Hepatocyte (in vitro differentiated cells): ENCODE measurements around the gene BEND5. TPM values are rescaled to one million over a fixed set of nuclear protein-coding genes. Genes with fewer than 3 reads are reported as not detected.

Experiments used
- DNase-seq: peaks from one replicate; pipeline ENCODE4 v3.0.0-alpha.2; 2016; ENCODE audit warnings: low spot score
- H2AFZ ChIP-seq: fragments of 200-600 bp; sonication (generic); 2 replicates; pipeline ENCODE4 v1.6.0; 2016; ENCODE audit warnings: antibody characterized with exemption, mild to moderate bottlenecking
- H3K27ac ChIP-seq: fragments of 200-600 bp; sonication (generic); 2 replicates; pipeline ENCODE4 v1.5.1; 2016; ENCODE audit warnings: mild to moderate bottlenecking
- H3K27me3 ChIP-seq: fragments of 200-600 bp; sonication (generic); 2 replicates; pipeline ENCODE4 v1.6.1; 2016
- H3K36me3 ChIP-seq: fragments of 200-600 bp; sonication (generic); replicated peaks from 2 replicates; pipeline ENCODE4 v1.5.1; 2016; ENCODE audit warnings: low read depth; ENCODE audit not compliant: insufficient read depth
- H3K4me1 ChIP-seq: fragments of 200-600 bp; sonication (generic); 2 replicates; pipeline ENCODE4 v1.5.1; 2016; ENCODE audit warnings: mild to moderate bottlenecking, moderate library complexity; ENCODE audit not compliant: insufficient read depth
- H3K4me2 ChIP-seq: fragments of 200-600 bp; sonication (generic); 2 replicates; pipeline ENCODE4 v1.6.0; 2016
- H3K4me3 ChIP-seq: fragments of 200-600 bp; sonication (generic); 2 replicates; pipeline ENCODE4 v1.5.1; 2016; ENCODE audit warnings: mild to moderate bottlenecking
- H3K79me2 ChIP-seq: fragments of 200-600 bp; sonication (generic); 2 replicates; pipeline ENCODE4 v1.6.0; 2017; ENCODE audit warnings: mild to moderate bottlenecking
- H3K9me2 ChIP-seq: fragments of 200-600 bp; sonication (generic); replicated peaks from 2 replicates; pipeline ENCODE4 v1.6.0; 2017; ENCODE audit warnings: mild to moderate bottlenecking; ENCODE audit not compliant: insufficient read depth
- H3K9me3 ChIP-seq: fragments of 200-600 bp; sonication (generic); 2 replicates; pipeline ENCODE4 v1.5.1; 2016; ENCODE audit warnings: low read depth, mild to moderate bottlenecking
- H4K20me1 ChIP-seq: fragments of 200-600 bp; sonication (generic); 2 replicates; pipeline ENCODE4 v1.6.0; 2016; ENCODE audit warnings: mild to moderate bottlenecking; ENCODE audit not compliant: insufficient read depth, poor library complexity, severe bottlenecking
- EZH2 ChIP-seq: fragments of 200-600 bp; sonication (generic); IDR thresholded peaks from 2 replicates; pipeline ENCODE4 v1.6.1; 2016; ENCODE audit warnings: antibody characterized with exemption, mild to moderate bottlenecking, borderline replicate concordance
- EZH2phosphoT487 ChIP-seq: fragments of 200-600 bp; sonication (generic); IDR thresholded peaks from one replicate; pipeline ENCODE4 v1.6.1; 2018; ENCODE audit warnings: antibody characterized with exemption, mild to moderate bottlenecking, low read depth, moderate library complexity; ENCODE audit not compliant: unreplicated experiment, severe bottlenecking
- WGBS: methylation state at CpG from one replicate; pipeline ENCODE4 v1.1.6; 2016; ENCODE audit warnings: low lambda C conversion rate; ENCODE audit errors: missing lambda C conversion rate; 5-methylcytosine and 5-hydroxymethylcytosine counted together
- polyA plus RNA-seq: library from polyadenylated mRNA; unstranded; fragments of >200 nt; fragmentation: Nextera tagmentation; extraction: Ambion mirVana; gene quantifications from 2 replicates; pipeline ENCODE4 v1.2.1, GENCODE V29; 2016
- total RNA-seq: library from RNA; depleted of rRNA; stranded (reverse); fragments of >200 nt; gene quantifications from 2 replicates; pipeline ENCODE4 v1.2.3, GENCODE V29; 2014
- TF ChIP-seq, protein P1 (sequence below): fragments of 200-600 bp; sonication (generic); IDR thresholded peaks from 2 replicates; pipeline ENCODE4 v1.5.1; 2016; ENCODE audit warnings: antibody characterized with exemption, mild to moderate bottlenecking; ENCODE audit not compliant: poor library complexity

Gene BEND5
- total and polyA plus RNA-seq, 2 experiments from 2014 or later = 7.5 to 7.9 TPM

DNA sequence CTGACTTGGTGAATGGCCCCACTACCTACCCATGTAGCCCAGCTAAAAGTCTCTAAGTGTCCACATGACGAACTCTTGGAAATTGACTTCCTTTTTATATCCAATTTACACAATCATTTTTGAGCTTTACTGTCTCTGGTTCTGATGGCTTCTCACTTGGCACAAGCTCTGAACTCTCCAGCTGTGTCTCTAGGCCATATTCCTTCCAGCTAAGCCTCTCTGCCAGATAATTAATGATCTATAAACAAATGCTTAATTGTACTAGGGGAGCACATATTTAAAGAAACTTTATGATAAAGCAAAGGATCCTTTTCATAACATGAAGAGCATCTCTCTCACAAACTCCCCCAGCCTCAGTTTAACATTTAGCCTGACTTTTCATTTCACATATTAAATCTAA lies 16.3 kb upstream of the BEND5 start:
- H3K79me2 ChIP-seq = no peaks in the 10 kb centered on the region
- no peak overlapping the region for H3K4me2 ChIP-seq
- no peaks in the 10 kb centered on the region for H3K9me3 ChIP-seq
- H3K27ac ChIP-seq = no peak overlapping the region
- no peak overlapping the region for H3K4me3 ChIP-seq
- no peaks in the 10 kb centered on the region for H3K36me3 ChIP-seq
- DNase-seq = no peak
- no peaks in the 10 kb centered on the region for H3K27me3 ChIP-seq
- peaks cover 6% of the 10 kb centered on the region for H3K4me1 ChIP-seq
- no peaks in the 10 kb centered on the region for H3K9me2 ChIP-seq
- H2AFZ ChIP-seq = no peak overlapping the region
- 85% methylated on average over 1 of the region's 1 CpG for WGBS
- TF ChIP-seq EZH2 = no peak
- TF ChIP-seq EZH2phosphoT487 = no peak
- TF ChIP-seq, protein P1, sequence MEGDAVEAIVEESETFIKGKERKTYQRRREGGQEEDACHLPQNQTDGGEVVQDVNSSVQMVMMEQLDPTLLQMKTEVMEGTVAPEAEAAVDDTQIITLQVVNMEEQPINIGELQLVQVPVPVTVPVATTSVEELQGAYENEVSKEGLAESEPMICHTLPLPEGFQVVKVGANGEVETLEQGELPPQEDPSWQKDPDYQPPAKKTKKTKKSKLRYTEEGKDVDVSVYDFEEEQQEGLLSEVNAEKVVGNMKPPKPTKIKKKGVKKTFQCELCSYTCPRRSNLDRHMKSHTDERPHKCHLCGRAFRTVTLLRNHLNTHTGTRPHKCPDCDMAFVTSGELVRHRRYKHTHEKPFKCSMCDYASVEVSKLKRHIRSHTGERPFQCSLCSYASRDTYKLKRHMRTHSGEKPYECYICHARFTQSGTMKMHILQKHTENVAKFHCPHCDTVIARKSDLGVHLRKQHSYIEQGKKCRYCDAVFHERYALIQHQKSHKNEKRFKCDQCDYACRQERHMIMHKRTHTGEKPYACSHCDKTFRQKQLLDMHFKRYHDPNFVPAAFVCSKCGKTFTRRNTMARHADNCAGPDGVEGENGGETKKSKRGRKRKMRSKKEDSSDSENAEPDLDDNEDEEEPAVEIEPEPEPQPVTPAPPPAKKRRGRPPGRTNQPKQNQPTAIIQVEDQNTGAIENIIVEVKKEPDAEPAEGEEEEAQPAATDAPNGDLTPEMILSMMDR = no peak
- no peaks in the 10 kb centered on the region for H4K20me1 ChIP-seq

DNA sequence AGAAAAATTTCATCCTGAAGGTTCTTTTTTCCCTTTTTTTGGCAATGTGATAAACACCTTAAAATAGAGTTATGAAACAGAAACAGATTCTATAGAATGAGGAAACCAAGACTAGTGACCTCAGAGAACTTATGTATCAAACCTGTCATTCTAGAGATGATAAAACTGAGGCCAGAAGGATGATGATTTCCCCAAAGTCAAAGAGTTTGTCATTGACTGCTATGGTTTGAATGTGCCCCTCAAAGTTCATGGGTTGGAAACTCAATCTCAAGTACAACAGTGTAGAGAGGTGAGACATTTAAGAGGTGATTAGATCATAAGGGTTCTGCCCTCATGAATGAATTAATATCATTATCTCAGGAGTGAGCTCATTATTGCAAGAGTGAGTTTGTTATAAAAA lies 13.7 kb upstream of the BEND5 start:
- Histone ChIP-seq H3K9me3 (no peaks in the 10 kb centered on the region), H2AFZ (no peak overlapping the region), H3K27ac (peak overlapping the region; percentile 37), H3K4me3 (no peak overlapping the region), H3K9me2 (no peaks in the 10 kb centered on the region), H3K4me2 (no peak overlapping the region), H3K36me3 (no peaks in the 10 kb centered on the region), H3K4me1 (peaks cover 6% of the 10 kb centered on the region), H3K79me2 (no peaks in the 10 kb centered on the region), H4K20me1 (no peaks in the 10 kb centered on the region), H3K27me3 (no peaks in the 10 kb centered on the region)
- no peak for DNase-seq
- TF ChIP-seq EZH2 = no peak
- TF ChIP-seq EZH2phosphoT487 = no peak
- TF ChIP-seq, protein P1 = no peak

DNA sequence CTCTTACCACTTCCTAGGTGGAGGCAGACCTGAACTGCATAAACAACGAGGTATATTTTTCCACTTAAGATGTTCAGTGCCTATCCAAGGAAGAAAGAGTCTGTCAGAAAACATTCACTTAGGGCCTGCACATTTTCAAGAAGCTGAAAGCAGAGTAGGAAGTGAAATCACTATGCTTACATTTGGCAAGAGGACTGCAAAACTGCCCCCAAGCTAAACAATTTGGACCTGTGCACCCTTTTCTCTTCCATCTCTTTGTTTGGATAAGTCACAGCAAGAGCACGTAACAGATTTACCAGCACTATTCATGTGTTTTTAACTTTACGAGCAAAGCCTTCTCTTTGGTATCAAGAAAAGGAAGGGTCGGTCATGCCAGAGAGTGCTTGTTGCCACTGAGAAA lies 13.2 kb upstream of the BEND5 start:
- no peaks in the 10 kb centered on the region for H3K9me2 ChIP-seq
- peak overlapping the region; percentile 66 for H3K27ac ChIP-seq
- no peak overlapping the region for H3K4me3 ChIP-seq
- TF ChIP-seq, protein P1 = no peak
- TF ChIP-seq EZH2 = no peak
- no peak for TF ChIP-seq EZH2phosphoT487
- no peaks in the 10 kb centered on the region for H3K27me3 ChIP-seq
- 57% methylated on average over 4 of the region's 4 CpGs for WGBS
- peaks cover 6% of the 10 kb centered on the region for H3K4me1 ChIP-seq
- no peaks in the 10 kb centered on the region for H3K9me3 ChIP-seq
- H3K79me2 ChIP-seq = no peaks in the 10 kb centered on the region
- H2AFZ ChIP-seq = no peak overlapping the region
- H3K36me3 ChIP-seq = no peaks in the 10 kb centered on the region
- DNase-seq = no peak
- no peak overlapping the region for H3K4me2 ChIP-seq
- H4K20me1 ChIP-seq = no peaks in the 10 kb centered on the region

DNA sequence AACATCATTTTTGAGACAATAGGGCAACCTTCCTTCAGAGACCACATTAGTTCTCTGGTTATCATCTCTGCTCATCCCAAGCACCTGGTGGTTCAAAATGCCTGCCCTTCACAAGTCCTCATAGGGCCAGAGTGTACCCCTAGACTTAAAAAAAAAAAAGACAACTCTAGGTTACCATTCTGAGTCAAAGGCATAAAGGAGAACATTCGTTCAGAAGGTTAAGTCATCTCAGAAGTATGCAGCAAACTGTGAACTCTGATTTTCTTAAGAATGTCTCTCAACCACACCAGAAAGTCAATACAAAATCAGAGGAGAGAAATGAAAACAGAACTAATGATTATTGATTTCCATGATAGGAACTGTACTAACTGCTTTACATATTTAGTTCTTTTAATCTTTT lies 9.2 kb upstream of the BEND5 start:
- WGBS = 87% methylated on average over 1 of the region's 1 CpG
- no peaks in the 10 kb centered on the region for H3K9me3 ChIP-seq
- H3K79me2 ChIP-seq = no peaks in the 10 kb centered on the region
- H2AFZ ChIP-seq = no peak overlapping the region
- H3K4me3 ChIP-seq = no peak overlapping the region
- no peak overlapping the region for H3K4me2 ChIP-seq
- DNase-seq = no peak
- TF ChIP-seq, protein P1 = no peak
- TF ChIP-seq EZH2 = no peak
- TF ChIP-seq EZH2phosphoT487 = no peak
- H3K4me1 ChIP-seq = peaks cover 6% of the 10 kb centered on the region
- H4K20me1 ChIP-seq = no peaks in the 10 kb centered on the region
- H3K27me3 ChIP-seq = no peaks in the 10 kb centered on the region
- no peak overlapping the region for H3K27ac ChIP-seq
- no peaks in the 10 kb centered on the region for H3K9me2 ChIP-seq
- H3K36me3 ChIP-seq = no peaks in the 10 kb centered on the region
